HepG2 (cell line): ENCODE measurements around the gene KLF6. TPM values are rescaled to one million over a fixed set of nuclear protein-coding genes. Genes with fewer than 3 reads are reported as not detected.

ENCODE experiments used
- ATAC-seq: fragments of 200-7000 bp; cut with Tn5 transposase; 3 replicates; pipeline ENCODE4 v1.9.1; 2020; ENCODE audit warnings: mild to moderate bottlenecking, moderate library complexity
- BruUV-seq: library from RNA; stranded (reverse); fragments of 400-500 nt; replicated peaks from 2 replicates; lab custom pipeline; 2021; lab: Mats Ljungman, UMichigan
- CTCF ChIA-PET: fragments of 300-600 bp; formaldehyde crosslinking; extraction: SDS; loops from one replicate; lab custom pipeline; 2021; ENCODE audit warnings: low total read pairs, inconsistent platforms, low intra/inter-chr PET ratio; lab: Yijun Ruan, JAX
- POLR2A ChIA-PET: fragments of 350-600 bp; sonication (Branson Sonifier 250); formaldehyde crosslinking; loops from one replicate; lab custom pipeline; 2020; ENCODE audit warnings: antibody characterized with exemption, inconsistent platforms; lab: Yijun Ruan, JAX
- DNase-seq: peaks from one replicate; pipeline ENCODE4 v3.0.0-alpha.2; 2015; ENCODE audit warnings: low spot score
- FAIRE-seq: peaks from 3 replicates; lab custom pipeline; 2011; peaks lifted over from hg19 to GRCh38; lab: Jason Lieb, UNC
- H2AFZ ChIP-seq: one replicate; pipeline ENCODE4 v1.6.1; 2011; ENCODE audit warnings: low read length, inconsistent platforms
- H3K27ac ChIP-seq: fragments of 300-600 bp; 3 replicates; pipeline ENCODE4 v1.8.0; 2011; ENCODE audit warnings: mixed run types, mild to moderate bottlenecking, mixed read lengths, low read length, inconsistent platforms; ENCODE audit not compliant: insufficient read depth; ENCODE audit errors: extremely low read length
- H3K27me3 ChIP-seq, 2 experiments: fragments of 200-600 bp in 1 of 2; 2 replicates in 1 of 2; 3 replicates in 1 of 2; pipeline versions ENCODE4 v1.6.0 to v1.8.0; 2011; ENCODE audit warnings: low read length in 2 of 2, mild to moderate bottlenecking in 2 of 2, moderate library complexity in 2 of 2, inconsistent platforms in 1 of 2; ENCODE audit not compliant: insufficient read depth in 2 of 2, control insufficient read depth in 1 of 2
- H3K36me3 ChIP-seq, 2 experiments: fragments of 200-600 bp in 1 of 2; replicated peaks in 1 of 2; 2 replicates in 1 of 2; 3 replicates in 1 of 2; pipeline versions ENCODE4 v1.5.1 to v1.8.0; 2011; ENCODE audit warnings: low read length in 2 of 2, inconsistent platforms in 1 of 2; ENCODE audit not compliant: insufficient read depth in 2 of 2, control insufficient read depth in 1 of 2
- H3K4me1 ChIP-seq: 2 replicates; pipeline ENCODE4 v1.5.1; 2012; ENCODE audit warnings: low read length, inconsistent platforms; ENCODE audit not compliant: insufficient read depth
- H3K4me2 ChIP-seq: 2 replicates; pipeline ENCODE4 v1.6.0; 2011; ENCODE audit warnings: low read depth, low read length, inconsistent platforms
- H3K4me3 ChIP-seq, 3 experiments: fragments of 200-600 bp in 1 of 3; sonication (generic), shearing (Covaris generic) in 1 of 3; replicated peaks in 1 of 3; 2 replicates each; pipeline ENCODE4 v1.5.1; 2011 to 2016; ENCODE audit warnings: low read length in 3 of 3, inconsistent platforms in 2 of 3, low read depth in 2 of 3, mild to moderate bottlenecking in 2 of 3, control low read depth in 1 of 3, mixed read lengths in 1 of 3; ENCODE audit not compliant: insufficient read depth in 1 of 3
- H3K79me2 ChIP-seq: one replicate; pipeline ENCODE4 v1.6.1; 2011; ENCODE audit warnings: low read length, inconsistent platforms; ENCODE audit not compliant: insufficient read depth
- H3K9ac ChIP-seq: 2 replicates; pipeline ENCODE4 v1.6.0; 2011; ENCODE audit warnings: mild to moderate bottlenecking, low read depth, low read length, inconsistent platforms; ENCODE audit not compliant: insufficient read depth
- H3K9me3 ChIP-seq: 2 replicates; pipeline ENCODE4 v1.5.1; 2012; ENCODE audit warnings: mild to moderate bottlenecking, low read length
- H4K20me1 ChIP-seq: 2 replicates; pipeline ENCODE4 v1.6.0; 2011; ENCODE audit warnings: inconsistent platforms, mild to moderate bottlenecking, low read length, moderate library complexity; ENCODE audit not compliant: insufficient read depth
- ARID2 ChIP-seq: sonication (generic); formaldehyde crosslinking; IDR thresholded peaks from 2 replicates; pipeline ENCODE4 v1.8.1; 2022; ENCODE audit warnings: mild to moderate bottlenecking, missing genetic modification reagents, borderline replicate concordance
- BCL6 ChIP-seq: IDR thresholded peaks from 2 replicates; pipeline ENCODE4 v1.6.1; 2016; ENCODE audit warnings: missing genetic modification reagents, missing compliant biosample characterization
- ELF4 ChIP-seq: sonication (generic); formaldehyde crosslinking; IDR thresholded peaks from 2 replicates; pipeline ENCODE4 v1.5.0; 2020; ENCODE audit warnings: missing genetic modification reagents, mild to moderate bottlenecking, moderate library complexity, borderline replicate concordance
- GPN1 ChIP-seq: sonication (generic); formaldehyde crosslinking; IDR thresholded peaks from 2 replicates; pipeline ENCODE4 v1.5.1; 2020; ENCODE audit warnings: missing genetic modification reagents, borderline replicate concordance
- HOXA9 ChIP-seq: sonication (generic); formaldehyde crosslinking; IDR thresholded peaks from 2 replicates; pipeline ENCODE4 v1.8.1; 2022; ENCODE audit warnings: missing genetic modification reagents, mild to moderate bottlenecking, moderate library complexity, borderline replicate concordance
- KDM3A ChIP-seq: IDR thresholded peaks from 2 replicates; pipeline ENCODE4 v1.6.1; 2018; ENCODE audit warnings: low read depth, missing compliant biosample characterization
- MYNN ChIP-seq: sonication (generic); formaldehyde crosslinking; IDR thresholded peaks from 2 replicates; pipeline ENCODE4 v1.4.0; 2020; ENCODE audit warnings: mild to moderate bottlenecking, low read depth, missing genetic modification reagents
- PAX8 ChIP-seq: sonication (generic); formaldehyde crosslinking; IDR thresholded peaks from 2 replicates; pipeline ENCODE4 v1.8.0; 2022; ENCODE audit warnings: mild to moderate bottlenecking, missing genetic modification reagents, borderline replicate concordance
- SP2 ChIP-seq: sonication (generic); formaldehyde crosslinking; IDR thresholded peaks from 2 replicates; pipeline ENCODE4 v1.5.1; 2020; ENCODE audit warnings: mild to moderate bottlenecking, missing genetic modification reagents
- SRY ChIP-seq: sonication (generic); formaldehyde crosslinking; IDR thresholded peaks from 2 replicates; pipeline ENCODE4 v1.8.0; 2022; ENCODE audit warnings: mild to moderate bottlenecking, missing genetic modification reagents
- STAT5B ChIP-seq: sonication (generic); formaldehyde crosslinking; IDR thresholded peaks from 2 replicates; pipeline ENCODE4 v1.4.0; 2020; ENCODE audit warnings: missing genetic modification reagents
- TIGD3 ChIP-seq: sonication (generic); formaldehyde crosslinking; IDR thresholded peaks from 2 replicates; pipeline ENCODE4 v1.5.1; 2020; ENCODE audit warnings: mild to moderate bottlenecking, missing genetic modification reagents, borderline replicate concordance
- ZBTB49 ChIP-seq: sonication (generic); formaldehyde crosslinking; IDR thresholded peaks from 2 replicates; pipeline ENCODE4 v1.4.0; 2020; ENCODE audit warnings: missing genetic modification reagents, borderline replicate concordance
- ZNF124 ChIP-seq: sonication (generic); formaldehyde crosslinking; IDR thresholded peaks from 2 replicates; pipeline ENCODE4 v1.4.0; 2020; ENCODE audit warnings: missing genetic modification reagents
- ZNF205 ChIP-seq: IDR thresholded peaks from 2 replicates; pipeline ENCODE4 v1.6.1; 2018; ENCODE audit warnings: missing biosample characterization, missing genetic modification reagents
- ZNF44 ChIP-seq: sonication (generic); formaldehyde crosslinking; IDR thresholded peaks from 2 replicates; pipeline ENCODE4 v1.5.1; 2020; ENCODE audit warnings: mild to moderate bottlenecking, missing genetic modification reagents
- ZNF549 ChIP-seq: sonication (generic); formaldehyde crosslinking; IDR thresholded peaks from 2 replicates; pipeline ENCODE4 v1.5.0; 2020; ENCODE audit warnings: missing genetic modification reagents
- ZNF557 ChIP-seq: sonication (generic); formaldehyde crosslinking; IDR thresholded peaks from 2 replicates; pipeline ENCODE4 v1.4.0; 2020; ENCODE audit warnings: missing genetic modification reagents
- ZNF790 ChIP-seq: sonication (generic); formaldehyde crosslinking; IDR thresholded peaks from 2 replicates; pipeline ENCODE4 v1.8.0; 2022; ENCODE audit warnings: missing genetic modification reagents, mild to moderate bottlenecking, borderline replicate concordance
- WGBS: methylation state at CpG from one replicate; pipeline ENCODE4 v1.1.6; 2017; ENCODE audit warnings: low lambda C conversion rate; 5-methylcytosine and 5-hydroxymethylcytosine counted together
- in situ Hi-C: cut with HindIII; loops from 2 replicates; pipeline ENCODE4 v1.10.0; 2017; ENCODE audit warnings: low pct_unique_long_range_greater_than_20kb; ENCODE audit not compliant: extremely low pct_ligation_motif_present
- intact Hi-C: fragments of 100-400 bp; cut with micrococcal nuclease; formaldehyde crosslinking; loops from one replicate; pipeline ENCODE4 v1.10.0; 2022; ENCODE audit not compliant: unreplicated experiment
- polyA plus RNA-seq, 8 experiments: library from polyadenylated mRNA; depleted of rRNA in 3 of 8; stranded (reverse) in 7 of 8; unstranded in 1 of 8; fragments of >200 nt; fragmentation: Illumina TruSeq in 4 of 8; extraction: Trizol in 4 of 8; gene quantifications; 2 replicates each; pipeline versions ENCODE4 v1.2.1 to v1.2.3, GENCODE V29; 2011 to 2016; ENCODE audit warnings: low read depth in 4 of 8, missing spikeins in 1 of 8, mixed read lengths in 1 of 8; ENCODE audit not compliant: insufficient read depth in 1 of 8
- total RNA-seq, 5 experiments: library from RNA; depleted of rRNA; stranded (reverse); fragments of >200 nt; fragmentation: Illumina TruSeq; extraction: Trizol; gene quantifications; 2 replicates each; pipeline ENCODE4 v1.2.3, GENCODE V29; 2016; ENCODE audit warnings: low read depth in 1 of 5
- TF ChIP-seq, protein P1 (sequence below): sonication (generic); formaldehyde crosslinking; IDR thresholded peaks from 2 replicates; pipeline ENCODE4 v1.4.0; 2020; ENCODE audit warnings: low read depth, mild to moderate bottlenecking, missing genetic modification reagents

The KLF6 gene
- total and polyA plus RNA-seq, 2 of the 13 experiments (the other 11 are each of a cell fraction or from before 2014, with no cell fraction given), result 27.0 to 71.9 TPM

DNA sequence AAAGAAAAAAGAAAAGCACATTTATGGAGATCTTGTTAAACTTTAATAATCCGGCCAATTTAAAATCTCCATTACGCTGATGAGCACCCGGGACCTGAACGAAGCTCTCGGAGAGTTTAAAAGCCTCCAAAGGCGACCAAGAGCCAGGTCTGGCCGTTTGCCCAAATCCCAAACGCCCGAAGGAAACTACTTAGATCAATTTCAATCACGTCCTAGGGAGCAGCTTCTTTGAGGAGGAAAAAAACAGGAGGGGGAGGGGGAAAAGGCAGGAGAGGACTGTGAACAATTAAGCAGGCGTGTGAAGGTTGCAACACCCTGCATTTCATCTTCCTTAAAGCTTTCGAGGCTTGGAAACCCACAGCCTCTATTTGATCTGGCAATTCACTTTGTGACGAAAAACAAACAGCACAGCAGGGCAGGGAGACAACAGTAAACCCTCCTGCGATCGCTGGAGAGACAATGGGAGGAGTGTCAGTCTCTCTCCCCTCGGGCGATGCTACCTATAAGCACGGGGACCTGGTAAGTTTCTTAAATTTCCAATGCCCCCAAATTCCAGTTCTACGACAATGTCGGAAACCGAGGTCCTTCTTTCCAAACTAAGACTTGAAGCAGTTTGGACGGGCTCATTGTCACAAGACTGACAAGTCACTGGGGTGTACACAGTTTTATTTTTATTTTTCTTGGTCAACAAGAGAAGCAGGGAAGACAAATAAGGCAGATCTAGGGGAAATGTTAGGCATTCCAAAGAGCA, 1.2 kb downstream of the KLF6 start:
- CTCF ChIA-PET, result no interaction called here
- POLR2A ChIA-PET, result interaction anchor here (0.6 to 5.5 kb wide), 16 partner anchors 9 to 121 kb away, joined by 3 to 217 read pairs (median 12); no protein-coding TSS in a partner anchor
- ATAC-seq, result no peak
- Histone ChIP-seq H3K4me2 (peak overlapping the region; percentile 80), H3K4me1 (peaks cover 66% of the 10 kb centered on the region), H2AFZ (no peak overlapping the region), H3K27ac (peak overlapping the region; percentile 99), H3K27me3 (no peaks in the 10 kb centered on the region; a peak in 1 of 5 replicates), H3K4me3 (peak overlapping the region; percentile 81 to 98 (median 96)), H3K9ac (peak overlapping the region; percentile 99), H3K36me3 (peaks cover 20 to 38% of the 10 kb centered on the region in 2 experiments), H3K9me3 (no peaks in the 10 kb centered on the region), H3K79me2 (peaks cover 61% of the 10 kb centered on the region), H4K20me1 (peaks cover 52% of the 10 kb centered on the region)
- intact Hi-C loops, result loop anchor here (5.0 kb wide), 1 partner anchor 873 kb away; no protein-coding TSS in a partner anchor
- no TSS peak for BruUV-seq
- peak; percentile 83 for FAIRE-seq
- in situ Hi-C loops, result loop anchor here (5.0 kb wide), 1 partner anchor 103 kb away; no protein-coding TSS in a partner anchor
- DNase-seq, result peak; percentile 86
- WGBS, result 1% methylated on average over 22 of the region's 22 CpGs
- TF ChIP-seq TIGD3 (CRISPR knock-in tag) (no peak), ZNF790 (CRISPR knock-in tag) (0 out of 2 replicates have a peak, but pooled peaks have one; percentile 56), MYNN (CRISPR knock-in tag) (no peak; the same call in 1 of the 2 replicates), ARID2 (no peak), ZNF557 (CRISPR knock-in tag) (no peak), ZBTB49 (no peak), ZNF549 (CRISPR knock-in tag) (no peak), KDM3A (no peak), BCL6 (CRISPR knock-in tag) (peak; percentile 97), ZNF124 (CRISPR knock-in tag) (peak; percentile 29; the same call in 1 of the 2 replicates), SRY (CRISPR knock-in tag) (no peak), ZNF44 (CRISPR knock-in tag) (no peak), PAX8 (CRISPR knock-in tag) (no peak), HOXA9 (no peak), ELF4 (CRISPR knock-in tag) (no peak), GPN1 (CRISPR knock-in tag) (no peak), STAT5B (CRISPR knock-in tag) (no peak), SP2 (CRISPR knock-in tag) (no peak), ZNF205 (CRISPR knock-in tag) (no peak)
- TF ChIP-seq, protein P1, sequence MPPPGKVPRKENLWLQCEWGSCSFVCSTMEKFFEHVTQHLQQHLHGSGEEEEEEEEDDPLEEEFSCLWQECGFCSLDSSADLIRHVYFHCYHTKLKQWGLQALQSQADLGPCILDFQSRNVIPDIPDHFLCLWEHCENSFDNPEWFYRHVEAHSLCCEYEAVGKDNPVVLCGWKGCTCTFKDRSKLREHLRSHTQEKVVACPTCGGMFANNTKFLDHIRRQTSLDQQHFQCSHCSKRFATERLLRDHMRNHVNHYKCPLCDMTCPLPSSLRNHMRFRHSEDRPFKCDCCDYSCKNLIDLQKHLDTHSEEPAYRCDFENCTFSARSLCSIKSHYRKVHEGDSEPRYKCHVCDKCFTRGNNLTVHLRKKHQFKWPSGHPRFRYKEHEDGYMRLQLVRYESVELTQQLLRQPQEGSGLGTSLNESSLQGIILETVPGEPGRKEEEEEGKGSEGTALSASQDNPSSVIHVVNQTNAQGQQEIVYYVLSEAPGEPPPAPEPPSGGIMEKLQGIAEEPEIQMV (CRISPR knock-in tag), result no peak; the same call in 1 of the 2 replicates
